NCI-H1694 (cell line): ENCODE measurements around the gene PCDHGA1.
A peak's percentile ranks its signal among the peaks of the same experiment; 100 is the strongest.
"Not testable (repeated sequence)": the region's sequence is repeated elsewhere in the genome, so short reads cannot be mapped to it uniquely, and the experiment has no call there.

Source experiments
- DNase-seq: peaks from one replicate; lab custom pipeline; 2025; lab: John Stamatoyannopoulos, UW

The PCDHGA1 gene

DNA sequence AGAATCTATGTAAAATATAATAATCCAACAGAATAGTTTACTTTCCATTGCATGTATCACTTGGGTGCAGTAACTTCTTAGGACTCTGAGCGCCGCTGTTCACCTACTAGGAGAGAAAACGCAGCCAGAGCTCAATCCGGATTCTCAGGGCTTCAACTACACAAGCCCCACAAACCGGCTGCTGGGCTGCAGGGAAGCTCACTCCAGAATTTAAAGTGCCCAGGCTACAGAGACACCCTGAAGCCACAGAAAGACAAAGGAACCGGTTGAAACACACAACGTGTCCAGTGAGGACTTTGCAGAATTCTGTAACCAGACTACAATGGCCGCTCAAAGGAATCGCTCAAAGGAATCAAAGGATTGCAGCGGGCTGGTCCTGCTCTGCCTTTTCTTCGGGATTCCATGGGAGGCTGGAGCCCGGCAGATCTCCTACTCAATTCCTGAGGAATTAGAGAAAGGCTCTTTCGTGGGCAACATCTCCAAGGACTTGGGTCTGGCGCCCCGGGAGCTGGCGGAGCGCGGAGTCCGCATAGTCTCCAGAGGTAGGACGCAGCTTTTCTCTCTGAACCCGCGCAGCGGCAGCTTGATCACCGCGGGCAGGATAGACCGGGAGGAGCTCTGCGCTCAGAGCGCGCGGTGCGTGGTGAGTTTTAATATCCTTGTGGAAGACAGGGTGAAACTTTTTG is 82.7 kb downstream of the PCDHGA1 start, which contains the start of gene PCDHGA10:
Gene PCDHGA10, plus strand, starts transcription at position 134 of the 686 bp plus-strand sequence. Its CDS starts 189 bp downstream, at position 323.
- DNase-seq = peak; percentile 33

DNA sequence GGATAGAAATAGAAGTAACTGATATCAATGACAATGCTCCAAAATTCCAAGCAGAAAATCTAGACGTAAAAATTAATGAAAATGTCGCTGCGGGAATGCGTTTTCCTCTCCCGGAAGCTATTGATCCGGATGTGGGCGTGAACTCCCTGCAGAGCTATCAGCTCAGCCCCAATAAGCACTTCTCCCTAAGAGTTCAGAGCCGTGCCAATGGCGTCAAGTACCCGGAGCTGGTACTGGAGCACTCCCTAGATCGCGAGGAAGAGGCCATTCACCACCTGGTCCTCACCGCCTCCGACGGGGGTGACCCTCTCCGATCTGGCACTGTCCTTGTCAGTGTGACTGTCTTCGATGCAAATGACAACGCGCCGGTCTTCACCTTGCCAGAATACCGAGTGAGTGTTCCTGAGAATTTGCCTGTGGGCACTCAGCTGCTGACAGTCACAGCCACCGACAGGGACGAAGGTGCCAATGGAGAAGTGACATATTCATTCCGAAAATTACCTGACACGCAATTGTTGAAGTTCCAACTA is 83.3 kb downstream of the PCDHGA1 start:
- DNase-seq = no peak

DNA sequence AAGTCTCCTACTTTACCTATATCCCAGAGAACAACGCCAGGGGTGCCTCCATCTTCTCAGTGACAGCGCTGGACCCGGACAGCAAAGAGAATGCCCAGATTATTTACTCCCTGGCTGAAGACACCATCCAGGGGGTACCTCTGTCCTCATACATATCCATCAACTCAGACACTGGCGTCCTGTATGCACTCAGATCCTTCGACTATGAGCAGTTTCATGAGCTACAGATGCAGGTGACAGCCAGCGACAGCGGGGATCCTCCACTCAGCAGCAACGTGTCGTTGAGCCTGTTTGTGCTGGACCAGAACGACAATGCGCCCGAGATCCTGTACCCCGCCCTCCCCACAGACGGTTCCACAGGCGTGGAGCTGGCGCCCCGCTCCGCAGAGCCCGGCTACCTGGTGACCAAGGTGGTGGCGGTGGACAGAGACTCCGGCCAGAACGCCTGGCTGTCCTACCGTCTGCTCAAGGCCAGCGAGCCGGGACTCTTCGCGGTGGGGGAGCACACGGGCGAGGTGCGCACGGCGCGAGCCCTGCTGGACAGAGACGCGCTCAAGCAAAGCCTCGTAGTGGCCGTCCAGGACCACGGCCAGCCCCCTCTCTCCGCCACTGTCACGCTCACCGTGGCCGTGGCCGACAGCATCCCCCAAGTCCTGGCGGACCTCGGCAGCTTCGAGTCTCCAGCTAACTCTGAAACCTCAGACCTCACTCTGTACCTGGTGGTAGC is 84.4 kb downstream of the PCDHGA1 start:
- not testable (repeated sequence) for DNase-seq

DNA sequence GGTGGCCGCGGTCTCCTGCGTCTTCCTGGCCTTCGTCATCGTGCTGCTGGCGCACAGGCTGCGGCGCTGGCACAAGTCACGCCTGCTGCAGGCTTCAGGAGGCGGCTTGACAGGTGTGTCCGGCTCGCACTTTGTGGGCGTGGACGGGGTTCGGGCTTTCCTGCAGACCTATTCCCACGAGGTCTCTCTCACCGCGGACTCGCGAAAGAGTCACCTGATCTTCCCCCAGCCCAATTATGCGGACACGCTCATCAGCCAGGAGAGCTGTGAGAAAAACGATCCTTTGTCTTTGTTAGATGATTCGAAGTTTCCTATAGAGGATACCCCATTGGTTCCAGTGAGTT is 84.9 kb downstream of the PCDHGA1 start:
- not testable (repeated sequence) for DNase-seq

DNA sequence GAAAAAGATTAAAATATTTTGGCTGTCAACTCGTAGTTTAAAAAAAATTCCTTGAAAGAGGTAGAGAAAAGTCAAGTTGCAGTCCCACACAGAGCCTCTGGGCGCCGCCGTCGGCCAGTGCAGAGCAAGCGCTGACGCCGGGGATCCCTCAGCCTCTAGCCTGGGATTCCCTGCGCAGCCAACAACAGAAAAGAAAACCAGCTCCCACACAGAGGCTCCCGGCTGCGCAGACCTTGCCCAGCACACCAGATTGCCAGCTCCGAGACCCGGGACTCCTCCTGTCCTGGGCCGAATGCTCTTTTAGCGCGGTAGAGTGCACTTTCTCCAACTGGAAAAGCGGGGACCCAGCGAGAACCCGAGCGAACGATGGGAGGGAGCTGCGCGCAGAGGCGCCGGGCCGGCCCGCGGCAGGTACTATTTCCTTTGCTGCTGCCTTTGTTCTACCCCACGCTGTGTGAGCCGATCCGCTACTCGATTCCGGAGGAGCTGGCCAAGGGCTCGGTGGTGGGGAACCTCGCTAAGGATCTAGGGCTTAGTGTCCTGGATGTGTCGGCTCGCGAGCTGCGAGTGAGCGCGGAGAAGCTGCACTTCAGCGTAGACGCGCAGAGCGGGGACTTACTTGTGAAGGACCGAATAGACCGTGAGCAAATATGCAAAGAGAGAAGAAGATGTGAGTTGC is 87.3 kb downstream of the PCDHGA1 start, which contains the start of gene PCDHGB7:
Gene PCDHGB7, plus strand, starts transcription at position 184 of the 679 bp plus-strand sequence. Its CDS starts 183 bp downstream, at position 367.
- not testable (repeated sequence) for DNase-seq

DNA sequence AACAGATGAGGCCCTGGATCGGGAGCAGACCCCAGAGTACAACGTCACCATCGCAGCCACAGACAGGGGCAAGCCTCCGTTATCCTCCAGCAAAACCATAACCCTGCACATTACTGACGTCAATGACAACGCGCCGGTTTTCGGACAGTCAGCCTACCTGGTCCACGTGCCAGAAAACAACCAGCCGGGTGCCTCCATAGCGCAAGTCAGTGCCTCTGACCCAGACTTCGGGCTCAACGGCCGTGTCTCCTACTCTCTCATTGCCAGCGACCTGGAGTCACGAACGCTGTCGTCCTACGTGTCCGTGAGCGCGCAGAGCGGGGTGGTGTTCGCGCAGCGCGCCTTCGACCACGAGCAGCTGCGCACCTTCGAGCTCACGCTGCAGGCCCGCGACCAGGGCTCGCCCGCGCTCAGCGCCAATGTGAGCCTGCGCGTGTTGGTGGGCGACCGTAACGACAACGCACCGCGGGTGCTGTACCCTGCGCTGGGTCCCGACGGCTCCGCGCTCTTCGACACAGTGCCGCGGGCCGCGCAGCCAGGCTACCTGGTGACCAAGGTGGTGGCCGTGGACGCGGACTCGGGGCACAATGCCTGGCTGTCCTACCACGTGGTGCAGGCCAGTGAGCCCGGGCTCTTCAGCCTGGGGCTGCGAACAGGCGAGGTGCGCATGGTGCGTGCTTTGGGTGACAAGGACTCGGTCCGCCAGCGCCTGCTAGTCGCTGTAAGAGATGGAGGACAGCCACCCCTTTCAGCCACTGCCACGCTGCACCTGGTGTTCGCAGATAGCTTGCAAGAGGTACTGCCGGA is 89.0 kb downstream of the PCDHGA1 start:
- no peak for DNase-seq

DNA sequence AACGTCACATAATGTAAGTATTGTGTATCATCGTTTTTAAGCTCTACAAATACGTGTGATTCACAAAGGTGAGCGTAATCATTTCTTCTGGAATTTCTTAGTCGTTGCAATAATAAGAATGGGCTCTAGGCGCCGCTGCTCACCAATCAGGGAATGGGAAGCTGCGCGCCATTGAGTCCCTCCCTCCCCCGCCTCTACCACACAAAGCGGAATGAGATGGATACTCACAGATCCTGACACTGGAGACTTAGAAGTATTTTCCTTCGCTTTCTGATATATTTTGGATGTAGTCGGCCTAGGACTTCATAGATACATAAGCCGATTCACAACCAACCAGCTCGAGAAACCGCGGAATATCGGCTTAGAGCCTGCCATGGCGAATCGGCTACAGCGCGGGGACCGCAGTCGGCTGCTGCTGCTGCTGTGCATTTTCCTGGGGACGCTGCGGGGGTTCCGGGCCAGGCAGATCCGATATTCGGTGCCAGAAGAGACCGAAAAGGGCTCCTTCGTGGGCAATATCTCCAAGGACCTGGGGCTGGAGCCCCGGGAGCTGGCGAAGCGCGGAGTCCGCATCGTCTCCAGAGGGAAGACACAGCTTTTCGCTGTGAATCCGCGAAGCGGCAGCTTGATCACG is 90.7 kb downstream of the PCDHGA1 start, which contains the start of gene PCDHGA11:
Gene PCDHGA11, plus strand, starts transcription at position 197 of the 634 bp plus-strand sequence. Its CDS starts 177 bp downstream, at position 374.
- DNase-seq = no peak

DNA sequence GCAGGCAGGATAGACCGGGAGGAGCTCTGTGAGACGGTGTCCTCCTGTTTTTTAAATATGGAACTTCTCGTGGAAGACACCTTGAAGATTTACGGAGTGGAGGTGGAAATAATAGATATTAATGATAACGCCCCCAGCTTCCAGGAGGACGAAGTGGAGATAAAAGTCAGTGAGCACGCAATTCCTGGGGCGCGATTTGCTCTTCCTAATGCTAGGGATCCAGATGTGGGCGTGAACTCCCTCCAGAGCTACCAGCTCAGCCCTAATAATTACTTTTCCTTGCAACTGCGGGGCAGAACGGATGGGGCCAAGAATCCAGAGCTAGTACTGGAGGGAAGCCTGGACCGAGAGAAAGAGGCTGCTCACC is 91.2 kb downstream of the PCDHGA1 start:
- no peak for DNase-seq

DNA sequence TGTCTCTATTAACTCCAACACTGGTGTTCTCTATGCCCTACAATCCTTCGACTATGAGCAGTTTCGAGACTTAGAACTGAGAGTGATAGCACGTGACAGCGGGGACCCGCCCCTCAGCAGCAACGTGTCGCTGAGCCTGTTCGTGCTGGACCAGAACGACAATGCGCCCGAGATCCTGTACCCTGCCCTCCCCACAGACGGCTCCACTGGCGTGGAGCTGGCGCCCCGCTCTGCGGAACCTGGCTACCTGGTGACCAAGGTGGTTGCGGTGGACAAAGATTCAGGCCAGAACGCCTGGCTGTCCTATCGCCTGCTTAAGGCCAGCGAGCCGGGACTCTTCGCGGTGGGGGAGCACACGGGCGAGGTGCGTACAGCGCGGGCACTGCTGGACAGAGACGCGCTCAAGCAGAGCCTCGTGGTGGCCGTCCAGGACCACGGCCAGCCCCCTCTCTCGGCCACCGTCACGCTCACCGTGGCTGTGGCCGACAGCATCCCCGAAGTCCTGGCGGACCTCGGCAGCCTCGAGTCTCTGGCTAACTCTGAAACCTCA is 92.5 kb downstream of the PCDHGA1 start:
- DNase-seq = no peak

DNA sequence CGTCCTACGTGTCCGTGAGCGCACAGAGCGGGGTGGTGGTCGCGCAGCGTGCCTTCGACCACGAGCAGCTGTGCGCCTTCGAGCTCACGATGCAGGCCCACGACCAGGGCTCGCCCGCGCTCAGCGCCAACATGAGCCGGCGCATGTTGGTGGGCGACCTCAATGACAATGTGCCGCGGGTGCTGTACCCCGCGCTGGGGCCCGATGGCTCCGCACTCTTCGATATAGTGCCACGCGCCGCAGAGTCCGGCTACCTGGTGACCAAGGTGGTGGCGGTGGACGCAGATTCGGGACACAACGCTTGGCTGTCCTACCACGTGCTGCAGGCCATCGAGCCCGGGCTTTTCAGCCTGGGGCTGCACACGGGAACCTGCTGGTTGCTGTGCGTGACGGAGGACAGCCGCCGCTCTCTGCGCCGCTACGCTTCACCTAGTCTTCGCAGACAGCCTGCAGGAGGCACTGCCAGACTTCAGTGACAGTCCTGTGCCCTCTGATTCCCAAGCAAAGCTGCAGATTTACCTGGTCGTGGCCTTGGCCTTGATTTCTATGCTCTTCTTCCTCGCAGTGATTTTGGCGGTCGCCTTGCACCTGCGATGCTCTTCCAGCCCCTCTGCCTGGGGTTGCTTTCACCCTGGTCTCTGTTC is 97.6 kb downstream of the PCDHGA1 start:
- DNase-seq = no peak

DNA sequence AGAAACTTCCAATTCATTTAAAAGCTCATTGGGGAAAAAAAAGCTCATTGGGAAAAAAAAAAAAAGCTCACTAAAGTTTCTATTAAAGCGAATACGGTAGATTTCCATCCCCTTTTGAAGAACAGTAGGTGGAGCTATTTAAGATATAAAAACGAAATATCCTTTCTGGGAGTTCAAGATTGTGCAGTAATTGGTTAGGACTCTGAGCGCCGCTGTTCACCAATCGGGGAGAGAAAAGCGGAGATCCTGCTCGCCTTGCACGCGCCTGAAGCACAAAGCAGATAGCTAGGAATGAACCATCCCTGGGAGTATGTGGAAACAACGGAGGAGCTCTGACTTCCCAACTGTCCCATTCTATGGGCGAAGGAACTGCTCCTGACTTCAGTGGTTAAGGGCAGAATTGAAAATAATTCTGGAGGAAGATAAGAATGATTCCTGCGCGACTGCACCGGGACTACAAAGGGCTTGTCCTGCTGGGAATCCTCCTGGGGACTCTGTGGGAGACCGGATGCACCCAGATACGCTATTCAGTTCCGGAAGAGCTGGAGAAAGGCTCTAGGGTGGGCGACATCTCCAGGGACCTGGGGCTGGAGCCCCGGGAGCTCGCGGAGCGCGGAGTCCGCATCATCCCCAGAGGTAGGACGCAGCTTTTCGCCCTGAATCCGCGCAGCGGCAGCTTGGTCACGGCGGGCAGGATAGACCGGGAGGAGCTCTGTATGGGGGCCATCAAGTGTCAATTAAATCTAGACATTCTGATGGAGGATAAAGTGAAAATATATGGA is 100.2 kb downstream of the PCDHGA1 start, which contains the start of gene PCDHGA12:
Gene PCDHGA12, plus strand, starts transcription at position 176 of the 782 bp plus-strand sequence. Its CDS starts 253 bp downstream, at position 429.
- no peak for DNase-seq

DNA sequence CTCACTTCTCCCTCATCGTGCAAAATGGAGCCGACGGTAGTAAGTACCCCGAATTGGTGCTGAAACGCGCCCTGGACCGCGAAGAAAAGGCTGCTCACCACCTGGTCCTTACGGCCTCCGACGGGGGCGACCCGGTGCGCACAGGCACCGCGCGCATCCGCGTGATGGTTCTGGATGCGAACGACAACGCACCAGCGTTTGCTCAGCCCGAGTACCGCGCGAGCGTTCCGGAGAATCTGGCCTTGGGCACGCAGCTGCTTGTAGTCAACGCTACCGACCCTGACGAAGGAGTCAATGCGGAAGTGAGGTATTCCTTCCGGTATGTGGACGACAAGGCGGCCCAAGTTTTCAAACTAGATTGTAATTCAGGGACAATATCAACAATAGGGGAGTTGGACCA is 101.0 kb downstream of the PCDHGA1 start:
- DNase-seq = no peak

DNA sequence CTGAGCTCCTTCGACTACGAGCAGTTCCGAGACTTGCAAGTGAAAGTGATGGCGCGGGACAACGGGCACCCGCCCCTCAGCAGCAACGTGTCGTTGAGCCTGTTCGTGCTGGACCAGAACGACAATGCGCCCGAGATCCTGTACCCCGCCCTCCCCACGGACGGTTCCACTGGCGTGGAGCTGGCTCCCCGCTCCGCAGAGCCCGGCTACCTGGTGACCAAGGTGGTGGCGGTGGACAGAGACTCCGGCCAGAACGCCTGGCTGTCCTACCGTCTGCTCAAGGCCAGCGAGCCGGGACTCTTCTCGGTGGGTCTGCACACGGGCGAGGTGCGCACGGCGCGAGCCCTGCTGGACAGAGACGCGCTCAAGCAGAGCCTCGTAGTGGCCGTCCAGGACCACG is 102.0 kb downstream of the PCDHGA1 start:
- not testable (repeated sequence) for DNase-seq

DNA sequence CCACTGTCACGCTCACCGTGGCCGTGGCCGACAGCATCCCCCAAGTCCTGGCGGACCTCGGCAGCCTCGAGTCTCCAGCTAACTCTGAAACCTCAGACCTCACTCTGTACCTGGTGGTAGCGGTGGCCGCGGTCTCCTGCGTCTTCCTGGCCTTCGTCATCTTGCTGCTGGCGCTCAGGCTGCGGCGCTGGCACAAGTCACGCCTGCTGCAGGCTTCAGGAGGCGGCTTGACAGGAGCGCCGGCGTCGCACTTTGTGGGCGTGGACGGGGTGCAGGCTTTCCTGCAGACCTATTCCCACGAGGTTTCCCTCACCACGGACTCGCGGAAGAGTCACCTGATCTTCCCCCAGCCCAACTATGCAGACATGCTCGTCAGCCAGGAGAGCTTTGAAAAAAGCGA is 102.4 kb downstream of the PCDHGA1 start:
- not testable (repeated sequence) for DNase-seq

DNA sequence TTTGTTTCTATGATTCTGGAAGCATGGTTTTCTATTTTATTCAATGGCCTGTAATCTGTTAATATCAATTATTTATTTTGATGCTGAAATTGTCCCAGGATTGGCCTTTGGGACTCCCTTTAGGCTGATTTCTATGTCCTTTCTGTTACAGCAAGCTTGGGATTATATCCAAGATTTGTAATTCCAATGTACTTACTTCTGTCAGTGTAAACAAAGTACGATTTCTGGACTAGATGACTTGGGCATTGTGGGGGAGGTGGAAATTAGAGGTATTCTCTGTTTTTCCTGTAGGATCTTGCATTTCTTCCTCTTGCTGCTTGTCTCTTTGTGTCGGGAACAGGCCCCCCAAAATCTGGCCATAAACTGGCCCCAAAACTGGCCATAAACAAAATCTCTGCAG is 103.7 kb downstream of the PCDHGA1 start:
- DNase-seq = no peak

DNA sequence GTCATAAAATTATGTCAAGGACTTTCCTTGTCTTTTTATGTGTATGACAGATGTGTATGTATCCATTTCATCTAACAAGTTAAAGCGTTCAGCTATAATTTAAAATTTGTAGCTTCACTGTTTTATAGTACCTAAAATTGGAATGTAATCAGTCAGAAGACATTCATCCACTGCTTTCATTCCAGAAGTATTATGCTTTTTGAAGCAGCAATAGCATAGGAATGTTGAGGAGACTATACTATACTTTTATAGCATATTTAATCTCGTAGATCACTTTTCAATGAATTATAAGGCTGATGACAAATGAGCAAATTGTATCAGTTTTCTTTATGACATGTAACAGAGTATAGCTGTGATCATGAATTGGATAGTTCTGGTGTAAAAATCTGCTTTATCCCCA is 106.9 kb downstream of the PCDHGA1 start:
- DNase-seq = no peak

DNA sequence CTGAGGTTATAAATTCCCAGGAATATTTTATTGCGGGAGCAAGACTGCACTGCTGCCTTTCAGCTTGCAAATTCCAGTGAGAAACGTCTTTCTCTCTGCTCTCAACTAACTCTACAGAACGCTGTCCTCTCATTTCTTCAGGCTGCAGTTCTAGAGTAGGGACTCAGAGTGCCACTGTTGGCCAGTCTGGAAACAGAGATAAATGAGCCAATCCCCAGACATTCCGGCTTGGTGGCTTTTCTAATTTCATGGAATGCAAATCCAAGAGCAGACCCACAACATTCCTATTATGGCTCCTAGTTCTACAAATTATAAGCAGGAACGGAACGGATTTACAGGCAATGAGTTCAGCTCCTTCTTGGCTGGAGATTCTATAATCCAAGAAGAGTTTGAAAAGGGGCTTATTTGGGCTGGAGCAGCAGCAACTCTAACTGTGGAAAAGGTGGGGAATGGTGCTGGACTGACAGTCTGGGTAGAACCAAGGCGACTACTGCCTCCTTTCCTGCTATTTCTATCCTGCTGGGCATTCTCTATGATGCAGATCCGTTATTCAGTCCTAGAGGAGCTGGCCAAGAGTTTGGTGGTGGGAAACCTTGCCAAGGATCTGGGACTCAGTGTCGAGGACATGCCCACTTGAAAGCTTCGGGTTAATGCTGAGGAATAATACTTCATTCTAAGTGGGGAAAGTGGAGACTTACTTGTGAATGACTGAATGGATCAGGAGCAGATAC is 109.3 kb downstream of the PCDHGA1 start:
- no peak for DNase-seq

DNA sequence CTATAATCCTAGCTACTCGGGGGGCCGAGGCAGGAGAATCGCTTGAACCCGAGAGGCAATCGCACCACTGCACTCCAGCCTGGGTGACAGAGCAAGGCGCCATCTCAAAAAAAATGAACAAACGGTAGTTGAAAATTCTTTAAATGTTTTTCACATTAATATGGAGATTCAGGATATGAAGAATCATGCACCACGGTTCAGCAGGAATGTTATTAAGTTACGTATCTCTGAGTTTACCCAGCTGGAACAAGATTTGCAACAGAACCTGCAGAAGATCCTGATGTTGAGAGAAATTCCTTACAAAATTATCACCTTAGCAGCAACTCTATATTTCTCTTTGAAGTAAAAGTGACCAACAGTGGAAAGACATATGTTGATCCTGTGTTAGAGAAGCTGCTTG is 110.0 kb downstream of the PCDHGA1 start:
- DNase-seq = no peak
